Measurements from ENCODE around the gene PTPRN2. TPM values are rescaled to one million over a fixed set of nuclear protein-coding genes. Genes with fewer than 3 reads are reported as not detected.
A peak's percentile ranks its signal among the peaks of the same experiment; 100 is the strongest.

Gene PTPRN2
- total and polyA plus RNA-seq, 9 of the 15 experiments (the other 6 are each of a cell fraction or from before 2014, with no cell fraction given) = not detected

DNA sequence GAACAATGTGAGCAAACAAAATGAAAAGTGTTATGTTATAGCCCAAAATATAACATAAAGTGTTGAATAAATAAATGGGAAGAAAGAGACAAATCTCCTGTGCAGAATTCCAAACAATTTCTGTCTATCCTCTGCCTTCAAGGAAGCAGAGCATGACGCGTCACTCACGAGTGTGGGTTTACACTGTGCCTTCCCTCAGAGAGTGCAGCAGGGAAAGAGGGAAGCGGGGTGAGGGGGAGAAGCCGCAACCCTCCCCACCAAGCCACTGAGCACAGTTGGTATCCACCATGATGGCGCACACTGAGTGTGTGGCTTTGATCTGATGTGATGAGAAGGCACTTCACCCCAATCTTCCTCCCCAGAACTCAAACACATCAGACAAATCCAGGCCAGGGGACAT lies 74.8 kb downstream of the PTPRN2 start (continued):
- TF ChIP-seq MBD1 (CRISPR knock-in tag; IDR thresholded peaks at IDR 0.05) = no peak
- TF ChIP-seq GABPA (tag; conservative IDR thresholded peaks at IDR 0.05; ENCODE audit: low read depth) = no peak

- no peak for FAIRE-seq
- TF ChIP-seq ELF1 (tag; IDR thresholded peaks at IDR 0.05) = no peak
- peak in 1 of 2 experiments; percentile 71; a peak in 1 of 3 replicates for TF ChIP-seq CBX3 (IDR thresholded peaks at IDR 0.05; ENCODE audit: borderline replicate concordance in 1 of 2, low read length in 2 of 2)
- no peak for TF ChIP-seq TAF7 (tag; IDR thresholded peaks at IDR 0.05)
- 0 out of 2 replicates have a peak, but pooled peaks have one; percentile 59 for TF ChIP-seq MTA3 (IDR thresholded peaks at IDR 0.05; ENCODE audit: borderline replicate concordance)
These were observed 75.6 kb downstream of the PTPRN2 start for GRCh38 chr7:158512042-158512441.

More at GRCh38 chr7:158512042-158512441, 75.6 kb downstream of the PTPRN2 start:
- ATAC-seq (no peak), DNase-seq (ENCODE audit: extremely low read depth in 1 of 4, low spot score in 3 of 4) (no peak)
- ChIA-PET POLR2A (interaction anchor here (1.4 kb wide), 1 partner anchor 445 kb away, joined by 3 read pairs; no protein-coding TSS in a partner anchor), CTCF (ENCODE audit: low intra/inter-chr PET ratio) (no interaction called here)
- Histone ChIP-seq H3K9me3 (replicated peaks; ENCODE audit: control insufficient read depth, insufficient read depth, low read depth, low read length) (0 out of 2 replicates have a peak, but pooled peaks cover 3% of the 10 kb centered on the region), H3K4me1 (replicated peaks in 1 of 2; ENCODE audit: control insufficient read depth in 2 of 2, insufficient read depth in 2 of 2, low read length in 2 of 2) (peaks cover 6 to 17% of the 10 kb centered on the region in 2 experiments; a peak in 4 of 5 replicates), H3K27ac (ENCODE audit: extremely low read depth, low read depth, low read length) (no peak overlapping the region), H3K4me2 (ENCODE audit: insufficient read depth, low read length) (no peak overlapping the region), H4K20me1 (replicated peaks; ENCODE audit: control insufficient read depth, insufficient read depth, low read length) (no peaks in the 10 kb centered on the region), H3K9ac (ENCODE audit: insufficient read depth in 1 of 2, low read depth in 2 of 2, low read length in 2 of 2) (no peak overlapping the region), H3K79me2 (ENCODE audit: control insufficient read depth, insufficient read depth, low read length) (no peaks in the 10 kb centered on the region), H3K27me3 (ENCODE audit: control insufficient read depth in 2 of 2, insufficient read depth in 2 of 2, low read length in 2 of 2) (peaks cover 46 to 86% of the 10 kb centered on the region in 2 experiments), H2AFZ (ENCODE audit: low read depth, low read length) (no peak overlapping the region), H3K36me3 (ENCODE audit: control insufficient read depth, insufficient read depth, low read length) (no peaks in the 10 kb centered on the region), H3K9me1 (ENCODE audit: control insufficient read depth, insufficient read depth, low read length) (no peaks in the 10 kb centered on the region), H3K4me3 (no peak overlapping the region)
- BruUV-seq (replicated peaks) = no TSS peak
- in situ Hi-C loops (cut with MboI) = no loop called here
- intact Hi-C loops (cut with micrococcal nuclease) = no loop called here
- WGBS (ENCODE audit: insufficient coverage, low coverage, missing lambda C conversion rate) = under 1% methylated on average over 6 of the region's 6 CpGs
